ENCODE data around the gene NEGR1.

NEGR1 gene

DNA sequence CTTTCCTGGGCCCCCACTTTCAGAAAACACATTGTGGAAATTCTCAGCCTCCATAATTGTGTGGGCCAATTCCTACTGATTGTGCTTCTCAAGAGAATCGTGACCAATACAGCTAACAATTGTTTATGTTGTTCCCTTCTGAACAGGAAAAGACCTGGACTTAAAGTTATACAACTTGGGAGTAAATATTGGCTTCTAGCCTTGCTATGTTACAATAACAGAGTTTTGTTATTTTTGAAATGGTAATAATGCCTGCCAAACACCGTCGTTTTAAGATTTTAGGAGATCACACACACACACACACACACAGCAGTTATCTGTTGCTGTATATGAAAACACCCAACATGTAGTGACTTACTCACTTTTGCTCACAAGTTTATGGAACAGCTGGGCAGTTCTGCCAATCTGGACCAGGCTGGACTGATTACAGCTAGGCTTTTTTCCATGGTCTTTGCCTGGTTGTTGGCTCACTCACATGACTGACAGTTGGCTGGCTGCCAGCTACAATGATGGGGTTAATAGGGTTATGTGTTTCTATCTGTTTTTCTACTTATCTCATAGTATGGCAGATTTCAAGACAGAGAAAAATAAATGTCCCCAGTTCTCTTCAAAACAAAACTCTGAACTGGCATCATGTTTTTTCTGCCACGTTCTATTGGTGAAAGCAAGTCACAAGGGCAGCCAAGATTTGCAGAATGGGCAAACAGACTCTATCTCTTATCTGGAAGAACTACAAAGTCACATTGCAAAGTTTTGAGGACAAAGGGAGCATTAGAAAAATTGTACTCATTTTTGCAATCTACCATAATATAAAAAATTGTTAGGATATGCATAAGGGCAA is 447.5 kb downstream of the NEGR1 start:
- DNase-seq = no peak

DNA sequence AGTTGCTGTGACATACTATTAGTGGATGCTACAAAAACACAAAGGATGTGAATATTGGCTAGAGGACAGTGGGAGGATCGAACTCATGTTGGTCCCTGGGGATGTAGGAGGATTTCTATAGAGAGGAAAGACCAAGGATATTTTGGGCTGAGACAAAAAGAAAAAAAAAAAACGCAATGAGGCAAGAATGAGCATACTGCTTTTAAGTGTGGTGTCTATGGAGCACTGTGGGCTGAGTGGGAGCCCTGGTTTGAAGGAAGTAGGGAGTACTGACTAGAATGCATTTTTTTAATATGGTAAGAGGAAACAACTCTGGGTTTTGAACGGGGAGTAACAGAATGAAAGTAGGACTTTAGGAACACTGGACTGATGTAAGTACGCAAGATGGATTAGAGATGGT is 450.7 kb downstream of the NEGR1 start:
- no peak for DNase-seq

DNA sequence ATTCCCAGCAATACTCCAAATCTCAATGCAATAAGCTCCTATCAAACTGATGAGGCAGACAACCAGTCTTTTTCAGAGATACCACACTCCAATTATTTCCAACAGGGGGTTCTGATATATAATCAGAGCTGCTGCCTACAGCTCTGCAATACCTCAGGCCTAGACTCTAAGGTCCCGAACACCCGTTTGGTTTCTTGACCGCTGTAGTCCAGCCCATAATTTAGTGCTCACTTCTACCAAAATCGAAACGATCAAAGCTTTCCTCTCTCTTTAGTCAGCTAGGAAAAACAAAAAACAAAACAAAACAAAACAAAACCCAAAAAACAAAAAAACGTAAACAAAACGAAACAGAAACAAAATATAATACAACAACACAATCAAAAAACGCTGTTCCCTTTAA is 453.0 kb downstream of the NEGR1 start:
- DNase-seq = no peak

DNA sequence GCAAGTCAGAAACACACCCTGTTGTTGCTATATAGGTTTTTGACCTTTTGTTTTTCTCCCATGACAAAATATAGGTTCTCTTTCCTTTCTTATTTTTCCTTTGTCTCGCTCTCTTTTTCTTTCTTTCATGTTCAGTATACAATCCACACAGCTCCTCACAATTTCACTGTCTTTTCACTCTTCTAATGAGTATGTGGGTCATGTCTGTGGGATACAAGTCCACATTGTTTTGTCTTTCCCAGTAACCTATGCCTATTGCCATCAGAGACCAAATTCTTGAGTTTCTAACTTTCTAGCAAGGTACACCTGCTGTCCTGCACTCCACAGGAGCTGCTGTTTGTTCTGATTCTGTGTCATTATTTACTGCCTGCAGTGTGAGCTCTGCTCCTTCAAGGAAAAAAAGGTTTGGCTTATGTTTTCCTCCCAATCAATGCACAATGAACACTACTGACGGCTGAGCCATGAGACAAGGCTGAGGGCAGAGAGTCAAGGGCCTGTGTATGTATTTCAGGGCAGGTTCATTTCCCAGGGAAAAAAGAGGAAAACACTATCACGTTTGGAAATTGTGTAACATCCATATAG is 453.8 kb downstream of the NEGR1 start:
- no peak for DNase-seq

DNA sequence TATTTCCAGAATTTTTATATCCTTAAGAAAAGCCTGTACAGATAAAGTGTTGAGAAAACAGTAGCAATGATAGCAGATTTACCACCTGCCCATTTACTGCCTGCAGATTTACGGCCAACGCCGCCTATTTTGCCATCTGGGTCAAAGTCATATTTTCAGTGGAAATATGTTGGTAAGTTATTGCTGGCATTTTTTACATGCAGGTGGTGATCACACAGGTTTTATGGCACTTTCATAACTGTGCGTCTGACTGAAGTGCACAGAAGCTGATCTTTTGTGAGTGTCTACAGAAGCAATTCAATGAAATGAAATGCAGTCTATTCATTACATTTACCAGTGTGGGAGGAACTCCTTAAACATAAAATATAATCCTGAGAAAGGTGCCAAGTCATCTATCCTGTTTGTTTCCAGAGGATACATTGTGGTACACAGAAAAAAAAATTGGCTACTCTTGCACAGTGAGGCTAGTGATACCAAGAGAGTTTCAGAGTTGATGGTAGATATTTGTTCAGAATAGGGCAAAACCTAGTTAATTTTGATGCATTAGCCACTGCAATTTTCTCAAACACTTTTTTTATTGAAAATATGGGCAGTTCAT is 458.5 kb downstream of the NEGR1 start:
- DNase-seq = no peak

DNA sequence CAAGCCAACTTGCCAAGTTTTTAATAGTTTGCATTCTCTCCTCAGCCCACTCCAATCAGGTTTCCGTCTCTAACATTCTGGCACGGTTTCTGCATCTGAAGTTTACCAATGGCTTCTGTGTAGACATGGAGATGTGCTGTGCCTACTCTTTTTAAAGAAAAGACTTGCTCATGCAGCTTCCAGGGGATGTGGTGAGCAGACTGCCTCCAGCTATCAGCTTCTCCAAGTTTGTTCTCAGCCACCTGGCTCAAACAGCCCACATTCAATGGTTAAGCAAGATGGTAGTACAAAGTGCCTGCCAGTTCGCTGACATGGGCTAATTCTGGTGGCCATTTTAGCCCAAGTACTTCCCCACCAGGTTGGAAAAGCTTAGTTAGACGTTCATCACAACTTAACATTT is 465.3 kb downstream of the NEGR1 start:
- DNase-seq = no peak

DNA sequence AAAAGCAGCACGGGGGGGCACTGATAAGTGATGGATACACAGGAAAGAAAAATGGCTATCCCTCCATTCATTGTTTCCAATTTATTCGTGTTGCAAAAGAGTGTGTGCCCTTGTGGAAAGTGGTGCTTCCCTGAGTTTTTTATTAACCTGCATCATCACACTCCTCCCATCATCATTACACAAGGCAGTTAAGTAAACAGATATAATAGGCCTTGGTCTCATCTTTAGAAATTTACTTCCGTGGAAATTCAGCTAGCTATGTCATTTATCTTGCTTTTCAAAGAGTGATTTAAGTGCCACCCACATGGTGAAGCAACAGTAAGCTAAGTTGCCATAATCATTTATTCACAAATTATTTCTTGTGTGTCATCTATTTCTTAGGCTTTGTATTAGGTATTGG is 473.3 kb downstream of the NEGR1 start:
- no peak for DNase-seq

DNA sequence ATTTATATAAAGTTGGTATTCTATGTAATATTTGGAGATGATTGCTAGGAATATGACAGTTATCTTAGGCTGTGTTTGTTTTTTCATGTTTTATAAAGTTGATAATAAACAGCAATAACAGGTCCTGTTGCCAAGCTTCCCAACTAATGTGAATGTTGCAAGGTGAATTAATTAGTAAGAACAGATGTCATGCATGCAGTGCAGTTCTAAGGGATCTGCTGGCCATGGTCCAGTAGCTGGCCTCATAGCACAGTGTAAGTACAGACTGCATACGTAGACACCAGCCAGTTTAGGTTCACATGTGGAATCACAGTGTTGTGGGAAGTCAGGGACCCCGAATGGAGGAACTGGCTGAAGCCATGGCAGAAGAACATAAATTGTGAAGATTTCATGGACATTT is 478.2 kb downstream of the NEGR1 start:
- DNase-seq = no peak

DNA sequence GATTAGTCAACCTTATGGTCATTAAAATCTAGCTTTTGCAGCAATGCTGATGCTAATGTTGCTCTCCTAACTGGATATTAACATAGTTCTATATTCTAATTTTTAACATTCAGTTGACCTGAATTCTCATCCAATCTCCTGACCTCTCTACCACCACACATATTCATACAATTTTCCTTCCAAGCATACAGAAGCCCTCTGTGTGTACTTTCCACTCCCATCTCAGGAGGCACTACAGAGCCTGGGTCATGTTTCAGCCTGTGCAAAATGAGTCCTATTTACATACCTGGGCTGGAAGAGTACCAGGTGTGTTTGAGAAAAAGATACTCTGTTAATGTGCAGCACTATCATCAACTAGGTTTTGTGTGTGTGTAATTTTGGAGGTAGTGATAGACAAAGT is 486.3 kb downstream of the NEGR1 start:
- DNase-seq = no peak

DNA sequence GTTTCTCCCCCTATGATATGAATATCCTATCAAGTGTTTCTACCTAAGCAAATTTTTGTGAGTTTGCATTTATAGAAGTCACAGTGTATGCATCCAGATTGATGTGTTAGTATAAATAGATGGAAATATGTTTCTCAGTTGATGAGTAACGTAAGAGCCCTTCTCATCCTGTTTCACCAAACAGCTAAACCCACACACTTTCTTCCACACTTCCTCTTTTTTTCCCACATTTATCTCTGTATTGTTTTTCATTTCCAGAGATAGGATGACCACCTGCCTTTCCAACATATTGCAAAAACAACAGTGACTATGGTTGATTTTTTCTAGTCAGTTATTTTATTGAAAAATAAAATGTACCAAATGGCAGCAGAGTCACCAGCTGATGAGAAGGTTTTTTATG is 490.1 kb downstream of the NEGR1 start:
- DNase-seq = no peak

DNA sequence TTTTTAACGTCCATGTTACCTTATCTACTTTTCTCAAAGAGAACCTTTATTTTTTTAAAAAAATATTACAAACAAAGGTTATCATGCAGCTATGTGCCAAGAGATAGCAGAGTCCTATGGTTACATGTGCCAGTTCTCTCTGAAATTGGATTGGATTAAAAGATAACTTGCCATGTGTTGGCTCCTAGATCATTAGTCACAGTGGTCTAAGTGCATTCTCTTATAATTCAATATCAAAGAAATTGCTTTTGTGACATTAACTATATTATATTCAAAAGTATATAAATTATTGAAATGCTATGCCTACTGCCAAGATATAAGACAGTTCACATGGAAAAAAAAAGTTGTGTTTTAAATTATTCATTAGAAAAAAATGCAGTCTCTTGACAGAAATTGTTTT is 494.2 kb downstream of the NEGR1 start:
- DNase-seq = no peak

DNA sequence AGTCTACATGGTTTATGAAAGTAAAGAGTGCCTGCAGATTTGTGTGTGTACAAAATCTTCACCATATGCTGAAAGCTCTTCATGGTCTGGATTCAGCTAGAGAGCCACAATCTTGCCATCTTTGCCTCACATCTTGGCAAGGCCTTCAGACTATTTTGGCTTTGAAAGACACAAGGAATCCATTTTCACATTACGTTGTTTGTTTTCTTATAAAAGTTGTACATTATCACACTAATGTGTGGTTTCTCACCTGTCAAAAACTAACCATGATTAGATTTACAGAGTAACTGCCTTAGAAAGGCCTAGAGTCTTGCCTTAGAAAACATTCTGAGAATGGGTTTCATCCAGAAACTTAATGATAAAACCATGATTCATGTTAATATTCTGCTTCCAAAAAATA is 494.6 kb downstream of the NEGR1 start:
- no peak for DNase-seq

DNA sequence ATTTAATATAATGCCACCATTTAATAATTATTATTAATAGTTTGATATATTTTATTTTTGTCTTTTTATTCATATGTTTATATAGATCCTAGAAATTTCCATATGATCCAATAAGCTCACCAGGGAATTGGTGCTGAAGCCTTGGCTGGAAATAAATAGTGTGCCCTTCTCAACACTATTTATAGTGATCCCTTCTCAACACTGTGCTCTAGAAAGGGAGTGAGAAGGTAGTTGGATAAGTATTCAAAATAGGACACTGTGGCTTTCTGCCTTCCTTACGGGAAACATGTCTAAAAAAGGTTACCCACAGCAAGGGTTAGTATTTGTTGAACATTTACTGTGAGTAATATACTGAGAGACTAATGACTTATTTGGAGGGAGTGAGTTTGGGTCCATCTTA is 496.1 kb downstream of the NEGR1 start:
- no peak for DNase-seq

DNA sequence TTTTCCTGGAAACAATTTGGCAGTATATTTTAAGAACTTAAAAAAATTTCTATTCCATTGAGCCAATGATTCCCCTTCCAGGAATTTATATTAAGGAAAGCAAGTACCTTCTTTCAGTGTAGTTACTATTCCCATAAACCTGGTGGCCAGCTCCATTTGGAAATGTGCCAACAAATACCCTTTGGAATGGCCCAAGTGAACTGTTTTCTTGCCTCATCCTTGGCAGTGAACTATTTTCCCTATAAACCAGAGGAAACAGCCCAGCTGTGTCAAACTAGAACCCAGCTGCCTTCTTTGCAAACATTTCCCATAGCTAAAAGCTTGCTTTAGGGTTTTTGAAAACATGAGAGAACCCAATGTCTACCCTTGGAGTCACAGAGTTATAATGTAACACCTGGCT is 496.9 kb downstream of the NEGR1 start:
- DNase-seq = no peak

DNA sequence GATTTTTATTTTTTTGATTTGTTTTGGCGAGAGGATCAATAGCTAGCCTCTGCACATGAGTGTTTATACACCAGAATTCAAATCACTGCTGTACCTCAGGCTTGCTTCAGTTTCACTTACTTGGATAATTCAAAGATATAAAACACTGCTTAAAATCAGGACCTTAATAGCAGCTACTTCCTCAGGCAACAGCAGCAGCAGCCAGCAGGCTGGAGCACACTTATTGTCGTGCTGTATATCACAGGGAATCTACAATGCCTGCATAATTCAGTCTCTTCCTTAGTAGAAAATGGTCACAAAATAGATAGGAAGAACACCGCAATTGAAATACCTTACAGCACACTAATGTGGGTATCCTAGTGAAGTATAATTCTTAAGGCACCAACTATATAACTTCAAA is 497.3 kb downstream of the NEGR1 start:
- DNase-seq = no peak

DNA sequence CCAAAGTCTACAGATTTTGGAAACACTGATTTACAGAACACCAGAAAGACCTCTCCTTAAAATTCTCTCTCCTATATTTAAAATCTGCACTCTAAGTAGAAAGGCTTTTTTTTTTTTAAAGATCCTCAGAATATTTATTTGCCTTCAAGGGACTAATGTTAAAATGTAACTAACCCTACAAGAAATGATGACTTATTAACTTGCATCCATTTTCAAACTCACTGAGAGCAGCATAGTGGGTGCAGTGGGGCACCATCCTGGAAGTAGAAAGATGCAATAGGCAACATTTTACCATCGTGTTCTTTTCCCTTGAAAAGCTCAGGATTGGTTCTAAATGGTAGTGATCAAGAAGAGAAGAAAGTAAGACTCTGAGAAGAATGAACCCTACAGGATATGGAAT is 498.1 kb downstream of the NEGR1 start:
- DNase-seq = no peak

DNA sequence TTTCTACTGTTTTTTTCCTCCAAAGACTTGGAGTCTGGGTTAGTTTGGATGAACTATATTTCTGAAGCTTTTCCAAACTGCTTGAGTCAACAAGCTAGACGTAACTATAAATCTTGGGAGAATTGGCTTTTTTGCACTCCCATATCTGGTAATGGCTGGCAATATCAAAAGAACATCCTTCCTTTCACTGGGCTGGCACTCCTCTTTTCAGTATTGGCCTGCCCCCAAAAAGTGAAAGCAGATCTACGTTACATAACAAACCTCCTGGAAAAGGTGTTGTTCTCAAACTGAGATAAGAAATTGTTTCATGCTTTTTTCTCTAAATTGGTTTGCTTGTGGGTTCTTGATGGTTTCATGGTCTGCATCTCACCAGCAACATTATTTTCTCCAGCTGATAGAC is 499.3 kb downstream of the NEGR1 start:
- DNase-seq = no peak

DNA sequence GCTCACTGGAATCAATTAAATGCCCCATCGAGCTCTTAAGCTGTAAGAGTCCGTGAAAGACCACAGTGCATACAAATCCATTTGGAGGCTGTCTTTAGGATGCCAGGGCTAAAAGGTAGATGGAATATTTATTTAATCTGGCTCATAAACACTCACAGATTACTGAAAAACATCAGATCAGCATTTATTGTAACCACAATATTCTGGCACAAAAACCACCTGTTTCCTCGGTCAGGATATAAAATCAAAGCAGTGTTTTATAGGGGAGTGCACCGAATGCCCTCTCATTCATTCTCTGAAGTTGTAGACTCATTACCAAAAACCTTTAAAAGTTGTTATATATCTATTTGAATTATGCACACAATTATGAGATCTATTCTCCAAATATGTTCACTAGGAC is 500.9 kb downstream of the NEGR1 start:
- DNase-seq = no peak

DNA sequence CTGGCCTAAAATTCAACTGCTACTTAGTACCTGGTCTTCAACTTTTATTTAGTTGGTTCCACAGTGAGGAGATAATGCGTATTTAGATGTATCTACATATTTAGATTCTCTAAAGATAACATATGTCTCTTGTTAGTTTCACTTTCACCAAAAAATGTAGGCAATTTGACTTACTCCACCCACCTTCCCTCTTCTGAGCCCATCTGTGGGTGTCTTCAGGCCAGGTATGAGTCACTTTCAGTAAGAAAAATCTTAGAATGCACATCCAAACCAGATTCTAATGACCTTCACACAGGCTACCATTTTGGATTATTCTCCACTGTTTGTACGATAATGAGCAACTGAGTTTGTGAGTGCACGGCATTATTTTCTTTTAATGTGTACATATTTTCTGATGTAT is 501.7 kb downstream of the NEGR1 start:
- no peak for DNase-seq

DNA sequence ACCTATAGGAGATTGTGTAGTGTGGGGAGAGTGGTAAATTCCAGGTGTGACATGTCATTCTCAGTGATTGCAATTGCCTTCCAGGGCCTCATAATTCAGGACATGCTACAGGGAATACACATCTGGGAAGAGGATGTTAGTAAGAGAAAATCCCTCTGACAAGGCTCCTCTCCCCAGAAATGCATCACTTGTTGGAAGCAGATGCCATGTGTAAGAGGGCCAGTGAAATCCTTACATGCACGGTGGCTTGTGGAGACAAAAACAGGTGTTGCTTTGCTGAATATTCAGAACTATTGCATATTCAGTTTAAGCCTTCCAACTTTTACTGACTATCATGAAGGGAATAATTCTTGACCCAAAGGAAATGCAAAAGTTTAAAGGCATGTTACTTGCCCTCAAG is 503.4 kb downstream of the NEGR1 start:
- no peak for DNase-seq

DNA sequence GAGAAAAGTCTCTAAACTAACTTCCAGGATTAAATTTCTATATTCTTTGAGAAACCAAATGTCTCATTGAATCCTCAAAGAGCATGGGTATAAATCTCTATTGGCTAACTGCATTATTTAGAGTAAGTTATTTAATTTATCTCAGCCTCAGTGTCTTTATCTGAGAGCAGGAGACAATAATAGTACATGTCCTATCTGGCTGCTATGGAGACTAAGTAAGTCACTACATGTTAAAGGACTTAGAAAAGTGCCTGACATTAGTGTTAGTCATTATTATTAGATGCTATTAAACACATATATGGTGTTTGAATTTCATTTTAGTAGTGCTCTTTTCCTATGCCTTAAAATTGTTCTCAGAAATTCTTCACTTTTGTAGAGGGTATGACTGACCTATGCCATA is 505.2 kb downstream of the NEGR1 start:
- DNase-seq = no peak

DNA sequence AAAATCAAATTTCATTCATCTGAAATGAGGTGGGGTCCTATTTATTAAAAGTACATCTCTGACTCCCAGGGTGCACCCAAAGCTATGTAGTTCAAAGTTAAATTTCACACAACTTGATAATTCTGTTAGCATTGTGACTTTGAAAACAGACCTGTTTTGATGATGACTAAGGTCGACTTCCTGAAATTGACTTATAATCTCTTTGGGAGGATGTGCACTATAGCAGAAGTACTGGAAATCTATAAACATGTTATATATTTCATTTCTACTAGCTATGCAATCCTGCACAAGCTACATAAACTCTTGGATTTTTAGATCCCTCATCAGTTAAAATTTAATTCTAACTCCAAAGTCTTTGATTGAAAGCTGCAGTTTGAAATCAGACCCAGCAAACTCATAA is 507.6 kb downstream of the NEGR1 start:
- DNase-seq = no peak

DNA sequence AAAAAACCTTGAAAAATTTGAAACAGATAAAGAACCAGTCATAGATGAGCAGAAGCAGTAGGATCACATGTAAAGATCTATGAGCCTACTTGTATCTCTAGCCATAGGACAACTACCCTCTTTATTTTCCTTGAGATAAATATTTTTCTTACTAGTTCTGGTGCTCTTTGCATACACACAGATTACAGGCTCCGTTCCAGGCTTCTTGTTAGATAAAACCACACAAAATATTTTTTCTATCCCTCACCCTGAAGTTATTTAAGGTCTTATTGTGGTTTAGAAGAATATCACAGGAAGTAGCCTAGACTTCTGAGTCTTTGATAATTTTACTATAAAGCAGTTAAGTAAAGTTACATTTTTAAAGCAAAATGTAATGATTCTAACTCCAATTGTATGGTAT is 512.2 kb downstream of the NEGR1 start:
- no peak for DNase-seq

DNA sequence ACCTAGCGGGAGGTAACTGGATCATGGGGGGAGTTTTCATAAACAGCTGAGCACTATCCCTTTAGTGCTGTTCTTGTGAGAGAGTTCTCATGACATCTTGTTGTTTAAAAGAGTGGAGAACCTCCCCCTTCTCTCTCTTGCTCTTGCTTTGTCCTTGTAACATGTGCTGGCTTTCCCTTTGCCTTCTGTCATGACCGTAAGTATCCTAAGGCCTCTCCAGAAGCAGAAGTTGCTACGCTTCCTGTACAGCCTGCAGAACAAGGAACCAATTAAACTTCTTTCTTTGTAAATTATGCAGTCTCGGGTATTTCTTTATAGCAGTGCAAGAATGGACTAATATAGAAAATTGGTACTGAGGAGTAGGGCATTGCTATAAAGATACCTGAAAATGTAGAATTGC is 515.6 kb downstream of the NEGR1 start:
- no peak for DNase-seq
